Measurements from ENCODE around the gene STPG2. TPM values are rescaled to one million over a fixed set of nuclear protein-coding genes. Genes with fewer than 3 reads are reported as not detected.

Gene STPG2
- total and polyA plus RNA-seq, 10 of the 15 experiments (the other 5 are each of a cell fraction or from before 2014, with no cell fraction given) = 0.13 to 0.24 TPM; not detected in 8

DNA sequence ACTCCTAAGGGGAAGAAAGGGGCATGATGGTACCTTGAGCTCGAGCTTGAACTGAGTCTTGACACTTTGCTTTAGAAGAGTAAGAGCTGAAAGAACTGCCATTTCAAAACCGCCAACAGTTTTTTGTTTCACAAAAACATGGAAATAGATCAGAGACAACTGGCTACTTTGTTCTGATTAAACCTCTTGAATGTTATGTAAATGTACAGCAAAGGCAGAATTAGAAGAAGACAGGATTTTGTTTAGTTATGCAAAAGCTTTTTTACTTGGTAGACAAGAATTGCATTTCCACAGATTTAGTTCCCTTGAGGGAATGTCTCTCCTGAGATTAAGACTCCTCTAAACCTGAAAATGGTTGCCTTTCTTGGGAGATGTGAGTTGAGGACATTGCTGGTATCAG lies 33.3 kb upstream of the STPG2 start:
- WGBS (ENCODE audit: insufficient coverage, insufficient replicate concordance, low lambda C conversion rate, missing lambda C conversion rate) = 42% methylated on average over 2 of the region's 2 CpGs
- no peaks in the 10 kb centered on the region for H3K4me1 ChIP-seq (ENCODE audit: control insufficient read depth, insufficient read depth, low read length)
- no peak overlapping the region for H3K27ac ChIP-seq (ENCODE audit: control insufficient read depth, insufficient read depth)
- TF ChIP-seq EZH2 (IDR thresholded peaks at IDR 0.05; ENCODE audit: borderline replicate concordance, control insufficient read depth, low read depth, low read length) (no peak), SMARCA5 (IDR thresholded peaks at IDR 0.05) (no peak), CHD2 (IDR thresholded peaks at IDR 0.05; ENCODE audit: borderline replicate concordance, low read depth, low read length) (no peak), TCF3 (IDR thresholded peaks at IDR 0.05; ENCODE audit: borderline replicate concordance, insufficient read depth, low read depth, low read length) (no peak), ZNF217 (IDR thresholded peaks at IDR 0.05) (no peak), CHD1 (IDR thresholded peaks at IDR 0.05; ENCODE audit: low read depth, low read length) (no peak), DPF2 (IDR thresholded peaks at IDR 0.05) (no peak)
- TF ChIP-seq, protein P1, sequence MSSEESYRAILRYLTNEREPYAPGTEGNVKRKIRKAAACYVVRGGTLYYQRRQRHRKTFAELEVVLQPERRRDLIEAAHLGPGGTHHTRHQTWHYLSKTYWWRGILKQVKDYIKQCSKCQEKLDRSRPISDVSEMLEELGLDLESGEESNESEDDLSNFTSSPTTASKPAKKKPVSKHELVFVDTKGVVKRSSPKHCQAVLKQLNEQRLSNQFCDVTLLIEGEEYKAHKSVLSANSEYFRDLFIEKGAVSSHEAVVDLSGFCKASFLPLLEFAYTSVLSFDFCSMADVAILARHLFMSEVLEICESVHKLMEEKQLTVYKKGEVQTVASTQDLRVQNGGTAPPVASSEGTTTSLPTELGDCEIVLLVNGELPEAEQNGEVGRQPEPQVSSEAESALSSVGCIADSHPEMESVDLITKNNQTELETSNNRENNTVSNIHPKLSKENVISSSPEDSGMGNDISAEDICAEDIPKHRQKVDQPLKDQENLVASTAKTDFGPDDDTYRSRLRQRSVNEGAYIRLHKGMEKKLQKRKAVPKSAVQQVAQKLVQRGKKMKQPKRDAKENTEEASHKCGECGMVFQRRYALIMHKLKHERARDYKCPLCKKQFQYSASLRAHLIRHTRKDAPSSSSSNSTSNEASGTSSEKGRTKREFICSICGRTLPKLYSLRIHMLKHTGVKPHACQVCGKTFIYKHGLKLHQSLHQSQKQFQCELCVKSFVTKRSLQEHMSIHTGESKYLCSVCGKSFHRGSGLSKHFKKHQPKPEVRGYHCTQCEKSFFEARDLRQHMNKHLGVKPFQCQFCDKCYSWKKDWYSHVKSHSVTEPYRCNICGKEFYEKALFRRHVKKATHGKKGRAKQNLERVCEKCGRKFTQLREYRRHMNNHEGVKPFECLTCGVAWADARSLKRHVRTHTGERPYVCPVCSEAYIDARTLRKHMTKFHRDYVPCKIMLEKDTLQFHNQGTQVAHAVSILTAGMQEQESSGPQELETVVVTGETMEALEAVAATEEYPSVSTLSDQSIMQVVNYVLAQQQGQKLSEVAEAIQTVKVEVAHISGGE (CRISPR knock-in tag; IDR thresholded peaks at IDR 0.05) = no peak
- no peaks in the 10 kb centered on the region for H3K36me3 ChIP-seq (ENCODE audit: control insufficient read depth in 2 of 2, insufficient read depth in 2 of 2, low read length in 1 of 2)
- POLR2A ChIA-PET = no interaction called here
- no peak overlapping the region for H3K9ac ChIP-seq (ENCODE audit: control insufficient read depth, insufficient read depth, low read length)
- H4K20me1 ChIP-seq (ENCODE audit: control insufficient read depth, insufficient read depth) = no peaks in the 10 kb centered on the region
- intact Hi-C loops (cut with micrococcal nuclease; ENCODE audit: unreplicated experiment) = no loop called here
- in situ Hi-C loops (cut with MboI) = no loop called here
- ATAC-seq (no peak), FAIRE-seq (no peak), DNase-seq (ENCODE audit: low read depth, low spot score) (no peak)
- SMC1A ChIA-PET (ENCODE audit: uncharacterized antibody, unreplicated experiment) = no interaction called here
- H3K4me2 ChIP-seq (ENCODE audit: control insufficient read depth, insufficient read depth) = no peak overlapping the region
- H3K79me2 ChIP-seq (ENCODE audit: control insufficient read depth, insufficient read depth, low read length) = no peaks in the 10 kb centered on the region
- RAD21 ChIA-PET (ENCODE audit: unreplicated experiment) = no interaction called here
- no peaks in the 10 kb centered on the region; a peak in 1 of 4 replicates for H3K27me3 ChIP-seq (replicated peaks in 1 of 2; ENCODE audit: control insufficient read depth in 2 of 2, insufficient read depth in 2 of 2, low read length in 1 of 2)
- BruUV-seq (replicated peaks) = no TSS peak
- no peak overlapping the region for H3K4me3 ChIP-seq
- H2AFZ ChIP-seq (ENCODE audit: control insufficient read depth, low read depth, low read length) = no peak overlapping the region
- no peaks in the 10 kb centered on the region for H3K9me3 ChIP-seq (replicated peaks; ENCODE audit: control insufficient read depth, insufficient read depth, low read length)
- CTCF ChIA-PET = no interaction called here
